Measurements from ENCODE around the gene SLCO3A1.

- TF ChIP-seq CTCF (IDR thresholded peaks at IDR 0.05), result no peak
- TF ChIP-seq ATF3 (CRISPR knock-in tag; conservative IDR thresholded peaks at IDR 0.05), result no peak
- no peak for TF ChIP-seq ATF6 (CRISPR knock-in tag; IDR thresholded peaks at IDR 0.05)
- no peak for TF ChIP-seq SMAD4 (CRISPR knock-in tag; IDR thresholded peaks at IDR 0.05)
- TF ChIP-seq FOXK1 (CRISPR knock-in tag; IDR thresholded peaks at IDR 0.05), result no peak
- TF ChIP-seq E2F5 (CRISPR knock-in tag; IDR thresholded peaks at IDR 0.05), result no peak
- TF ChIP-seq ZNF121 (CRISPR knock-in tag; IDR thresholded peaks at IDR 0.05), result no peak
- no peak for TF ChIP-seq ZNF138 (CRISPR knock-in tag; conservative IDR thresholded peaks at IDR 0.05)
- TF ChIP-seq ATF2 (CRISPR knock-in tag; IDR thresholded peaks at IDR 0.05; ENCODE audit: borderline replicate concordance, low read depth), result no peak
- no peak for TF ChIP-seq ESRRA (CRISPR knock-in tag; IDR thresholded peaks at IDR 0.05; ENCODE audit: borderline replicate concordance)
- TF ChIP-seq AFF4 (CRISPR knock-in tag; IDR thresholded peaks at IDR 0.05; ENCODE audit: borderline replicate concordance), result no peak
- no peak for TF ChIP-seq MXD4 (CRISPR knock-in tag; IDR thresholded peaks at IDR 0.05; ENCODE audit: borderline replicate concordance)
- TF ChIP-seq MAX (CRISPR knock-in tag; IDR thresholded peaks at IDR 0.05), result no peak
Observed at GRCh38 chr15:92164327-92165000, 311.0 kb downstream of the SLCO3A1 start.
